Ishikawa (cell line): ENCODE results near the gene RCAN2.

Experiments used
- CEBPB ChIP-seq: IDR thresholded peaks from 2 replicates; pipeline ENCODE4 v1.6.1; 2012
- CREB1 ChIP-seq: IDR thresholded peaks from 2 replicates; pipeline ENCODE4 v1.6.1; 2012; ENCODE audit warnings: low read depth
- EGR1 ChIP-seq: IDR thresholded peaks from 2 replicates; pipeline ENCODE4 v1.6.1; 2012
- EP300 ChIP-seq: IDR thresholded peaks from 2 replicates; pipeline ENCODE4 v1.6.1; 2012; ENCODE audit warnings: borderline replicate concordance
- FOXM1 ChIP-seq: IDR thresholded peaks from 2 replicates; pipeline ENCODE4 v1.6.1; 2012; ENCODE audit warnings: low read depth, borderline replicate concordance
- MAX ChIP-seq: IDR thresholded peaks from 2 replicates; pipeline ENCODE4 v1.6.1; 2012
- NFIC ChIP-seq: IDR thresholded peaks from 2 replicates; pipeline ENCODE4 v1.6.1; 2012
- RAD21 ChIP-seq: IDR thresholded peaks from 2 replicates; pipeline ENCODE4 v1.6.1; 2012; ENCODE audit warnings: low read depth
- REST ChIP-seq: IDR thresholded peaks from 2 replicates; pipeline ENCODE4 v1.6.1; 2012; ENCODE audit warnings: low read depth, mild to moderate bottlenecking
- TAF1 ChIP-seq: IDR thresholded peaks from 2 replicates; pipeline ENCODE4 v1.6.1; 2012; ENCODE audit warnings: low read depth, mild to moderate bottlenecking
- TCF12 ChIP-seq: IDR thresholded peaks from 2 replicates; pipeline ENCODE4 v1.6.1; 2012; ENCODE audit warnings: low read depth
- TEAD4 ChIP-seq: IDR thresholded peaks from 2 replicates; pipeline ENCODE4 v1.6.1; 2012
- USF1 ChIP-seq: IDR thresholded peaks from 2 replicates; pipeline ENCODE4 v1.6.1; 2012
- YY1 ChIP-seq: IDR thresholded peaks from 2 replicates; pipeline ENCODE4 v1.6.1; 2012; ENCODE audit warnings: low read depth
- ZBTB7A ChIP-seq: IDR thresholded peaks from 2 replicates; pipeline ENCODE4 v1.6.1; 2012; ENCODE audit warnings: low read depth

RCAN2 gene

GRCh38 chr6:46528961-46529750 lies 37.9 kb upstream of the RCAN2 start:
- TF ChIP-seq MAX: no peak
- TF ChIP-seq CREB1: no peak
- TF ChIP-seq EP300: no peak
- TF ChIP-seq TEAD4: no peak
- no peak for TF ChIP-seq TCF12
- TF ChIP-seq TAF1: no peak
- no peak for TF ChIP-seq CEBPB
- no peak for TF ChIP-seq RAD21
- no peak for TF ChIP-seq FOXM1

- TF ChIP-seq USF1: no peak
- TF ChIP-seq MAX: no peak
- TF ChIP-seq TCF12: no peak
- TF ChIP-seq REST: no peak
- no peak for TF ChIP-seq ZBTB7A
- TF ChIP-seq RAD21: no peak
- no peak for TF ChIP-seq YY1
- TF ChIP-seq EGR1: no peak
- TF ChIP-seq FOXM1: no peak
- no peak for TF ChIP-seq EP300
- no peak for TF ChIP-seq NFIC
- no peak for TF ChIP-seq CREB1
- TF ChIP-seq TAF1: no peak
- no peak for TF ChIP-seq TEAD4
- TF ChIP-seq CEBPB: no peak
Measured at GRCh38 chr6:46526607-46527006, 35.4 kb upstream of the RCAN2 start.

GRCh38 chr6:46525583-46525982 lies 34.3 kb upstream of the RCAN2 start:
- TF ChIP-seq USF1: no peak
- TF ChIP-seq EGR1: no peak
- TF ChIP-seq FOXM1: no peak
- TF ChIP-seq YY1: no peak
- no peak for TF ChIP-seq REST
- TF ChIP-seq RAD21: no peak
- no peak for TF ChIP-seq CREB1
- TF ChIP-seq EP300: no peak
- no peak for TF ChIP-seq MAX
- no peak for TF ChIP-seq CEBPB
- TF ChIP-seq TCF12: no peak
- no peak for TF ChIP-seq TEAD4
- no peak for TF ChIP-seq ZBTB7A

GRCh38 chr6:46521464-46521971 lies 30.3 kb upstream of the RCAN2 start:
- no peak for TF ChIP-seq RAD21
- no peak for TF ChIP-seq FOXM1
- no peak for TF ChIP-seq CEBPB
- no peak for TF ChIP-seq TEAD4

- TF ChIP-seq EGR1 (no peak), USF1 (no peak), CEBPB (no peak), MAX (no peak), YY1 (no peak)
Measured at GRCh38 chr6:46517202-46517601, 26.0 kb upstream of the RCAN2 start.
